GM18858 (cell line): Measurements from ENCODE around the gene PCBP4.

Experiments used
- ATAC-seq: cut with Tn5 transposase; IDR thresholded peaks from one replicate; pipeline ENCODE4 v1.9.1; 2021; ENCODE audit not compliant: unreplicated experiment

The PCBP4 gene

DNA sequence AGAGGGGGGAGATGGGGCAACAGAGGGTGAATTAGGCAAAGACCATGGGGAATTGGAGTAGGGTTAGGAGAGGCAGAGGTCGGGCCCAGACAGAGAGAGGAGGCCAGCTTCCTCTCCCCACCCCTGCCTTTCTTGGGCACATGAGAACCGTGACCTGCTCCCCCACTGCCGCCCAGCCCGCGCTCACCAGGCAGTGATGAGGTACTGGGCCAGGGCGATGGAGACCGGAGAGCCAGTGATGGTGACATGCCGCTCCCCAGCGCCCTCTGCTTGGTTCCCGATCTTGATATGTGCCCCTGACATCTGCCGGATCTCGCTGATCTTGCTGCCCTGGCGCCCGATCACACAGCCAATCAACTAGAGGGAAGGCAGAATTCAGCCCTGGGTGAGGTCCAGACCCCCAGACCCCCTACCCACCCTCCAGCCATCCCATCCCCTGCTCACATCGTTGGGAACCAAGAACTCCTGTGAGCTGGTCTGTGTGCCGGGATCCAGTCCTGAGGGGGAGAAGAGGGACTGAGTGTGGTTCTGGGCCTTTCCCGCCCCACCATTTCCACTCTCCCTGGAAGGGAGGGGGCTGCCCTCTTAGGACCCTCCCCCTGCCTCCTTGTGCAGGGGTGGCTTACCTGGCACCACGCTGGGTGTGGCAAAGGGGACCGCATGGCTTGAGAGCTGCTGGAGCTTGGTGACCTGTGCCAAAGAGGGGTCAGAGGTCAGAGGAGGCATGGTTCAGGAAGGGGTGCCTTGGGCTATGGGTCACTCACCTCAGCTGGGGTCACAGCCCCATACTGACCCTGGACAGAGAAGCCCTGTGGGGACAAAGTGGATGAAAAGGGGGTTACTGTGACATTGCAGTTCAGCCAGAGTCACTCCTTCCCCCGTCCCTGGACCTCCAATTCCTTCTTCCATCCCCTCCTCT lies 8.4 kb downstream of the PCBP4 start:
- ATAC-seq = no peak

DNA sequence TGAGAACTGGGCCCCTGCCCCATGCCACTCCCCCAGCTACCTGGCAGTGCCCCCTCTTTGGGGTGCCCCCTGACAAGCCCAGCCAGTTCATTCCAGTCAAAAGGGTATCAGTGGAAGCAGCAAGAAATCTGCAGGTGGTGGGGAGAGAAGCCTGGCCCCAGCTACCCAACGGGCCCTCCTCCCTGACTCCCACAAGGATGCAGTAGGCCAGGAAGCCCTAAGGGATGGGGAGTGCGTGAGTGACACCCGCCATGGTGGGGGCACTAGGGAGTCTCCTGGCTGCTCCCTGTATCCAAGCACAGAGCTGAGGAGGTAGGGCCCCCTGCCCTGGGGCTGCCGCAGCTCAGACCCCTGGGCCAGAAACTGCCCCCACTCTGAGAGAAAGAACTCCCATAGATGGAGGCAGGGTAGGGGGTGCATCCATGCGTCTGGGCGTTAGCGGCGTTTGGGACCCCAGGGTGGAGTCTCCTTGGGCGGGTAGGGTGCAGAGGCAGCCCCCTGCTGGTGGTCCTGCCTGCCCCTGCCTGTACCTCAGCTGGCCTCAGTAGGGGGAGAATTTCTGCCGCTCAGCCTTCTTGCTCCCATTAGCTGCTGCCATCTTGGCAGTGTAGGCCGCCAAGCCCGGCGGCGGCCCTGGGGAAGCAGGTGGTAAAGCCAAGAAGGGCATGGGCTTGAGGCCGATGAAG lies 9.6 kb downstream of the PCBP4 start:
- ATAC-seq = no peak

DNA sequence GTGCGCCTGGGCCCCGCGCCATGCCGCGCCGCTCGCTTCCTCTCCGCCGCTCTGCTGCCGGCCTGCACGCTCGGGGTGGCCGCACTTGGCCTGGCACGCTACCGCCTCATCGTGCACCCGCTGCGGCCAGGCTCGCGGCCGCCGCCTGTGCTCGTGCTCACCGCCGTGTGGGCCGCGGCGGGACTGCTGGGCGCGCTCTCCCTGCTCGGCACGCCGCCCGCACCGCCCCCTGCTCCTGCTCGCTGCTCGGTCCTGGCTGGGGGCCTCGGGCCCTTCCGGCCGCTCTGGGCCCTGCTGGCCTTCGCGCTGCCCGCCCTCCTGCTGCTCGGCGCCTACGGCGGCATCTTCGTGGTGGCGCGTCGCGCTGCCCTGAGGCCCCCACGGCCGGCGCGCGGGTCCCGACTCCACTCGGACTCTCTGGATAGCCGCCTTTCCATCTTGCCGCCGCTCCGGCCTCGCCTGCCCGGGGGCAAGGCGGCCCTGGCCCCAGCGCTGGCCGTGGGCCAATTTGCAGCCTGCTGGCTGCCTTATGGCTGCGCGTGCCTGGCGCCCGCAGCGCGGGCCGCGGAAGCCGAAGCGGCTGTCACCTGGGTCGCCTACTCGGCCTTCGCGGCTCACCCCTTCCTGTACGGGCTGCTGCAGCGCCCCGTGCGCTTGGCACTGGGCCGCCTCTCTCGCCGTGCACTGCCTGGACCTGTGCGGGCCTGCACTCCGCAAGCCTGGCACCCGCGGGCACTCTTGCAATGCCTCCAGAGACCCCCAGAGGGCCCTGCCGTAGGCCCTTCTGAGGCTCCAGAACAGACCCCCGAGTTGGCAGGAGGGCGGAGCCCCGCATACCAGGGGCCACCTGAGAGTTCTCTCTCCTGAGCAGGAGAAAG lies 11.1 kb downstream of the PCBP4 start:
- ATAC-seq = no peak

DNA sequence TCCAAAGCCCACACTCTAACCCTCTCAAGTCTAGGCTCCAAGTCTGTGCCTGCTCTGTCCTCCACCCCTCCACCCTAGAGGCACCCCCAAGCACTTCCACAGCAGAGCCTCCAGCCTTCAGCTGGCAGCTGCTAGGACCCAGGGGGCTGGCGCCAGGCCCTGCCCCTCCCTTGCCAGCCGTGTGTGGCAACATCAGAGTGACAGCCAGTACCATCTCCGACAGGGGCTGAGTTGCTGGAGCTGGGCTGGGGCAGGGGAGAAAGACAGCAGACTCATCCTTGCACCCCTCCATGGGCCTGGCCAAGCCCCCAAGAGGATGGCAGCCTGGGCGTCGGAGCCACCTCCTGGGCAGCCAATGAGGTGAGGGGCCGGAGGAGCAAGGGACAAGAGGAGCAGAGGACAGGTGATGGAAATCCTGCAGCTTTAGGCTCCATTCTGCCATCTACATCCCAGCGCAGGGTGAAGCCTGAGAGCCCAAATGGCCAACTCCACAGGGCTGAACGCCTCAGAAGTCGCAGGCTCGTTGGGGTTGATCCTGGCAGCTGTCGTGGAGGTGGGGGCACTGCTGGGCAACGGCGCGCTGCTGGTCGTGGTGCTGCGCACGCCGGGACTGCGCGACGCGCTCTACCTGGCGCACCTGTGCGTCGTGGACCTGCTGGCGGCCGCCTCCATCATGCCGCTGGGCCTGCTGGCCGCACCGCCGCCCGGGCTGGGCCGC lies 11.9 kb downstream of the PCBP4 start, which contains the start of gene GPR62:
Gene GPR62 (plus strand): TSS at position 207 of the 718 bp plus-strand sequence. CDS start 272 bp downstream, at position 479.
- ATAC-seq = no peak

DNA sequence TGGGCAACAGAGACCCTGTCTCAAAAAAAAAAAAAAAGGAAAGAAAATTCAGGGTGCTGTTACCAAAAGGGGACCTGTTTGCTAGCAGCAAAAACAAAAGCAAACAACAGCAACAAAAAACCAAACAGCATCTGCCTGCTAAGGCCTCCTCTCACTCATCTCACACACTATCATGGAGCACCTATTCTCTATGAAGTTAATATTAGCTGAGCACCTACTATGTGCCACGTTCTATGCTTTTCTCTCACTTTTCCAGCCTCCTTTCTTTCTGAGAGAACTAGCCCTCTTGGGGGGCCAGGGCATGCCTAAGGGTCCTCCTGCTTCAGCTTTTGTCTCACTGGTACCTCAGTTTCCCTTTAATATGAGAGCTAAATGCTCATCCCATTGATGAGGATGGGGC lies 12.5 kb downstream of the PCBP4 start:
- ATAC-seq = no peak

DNA sequence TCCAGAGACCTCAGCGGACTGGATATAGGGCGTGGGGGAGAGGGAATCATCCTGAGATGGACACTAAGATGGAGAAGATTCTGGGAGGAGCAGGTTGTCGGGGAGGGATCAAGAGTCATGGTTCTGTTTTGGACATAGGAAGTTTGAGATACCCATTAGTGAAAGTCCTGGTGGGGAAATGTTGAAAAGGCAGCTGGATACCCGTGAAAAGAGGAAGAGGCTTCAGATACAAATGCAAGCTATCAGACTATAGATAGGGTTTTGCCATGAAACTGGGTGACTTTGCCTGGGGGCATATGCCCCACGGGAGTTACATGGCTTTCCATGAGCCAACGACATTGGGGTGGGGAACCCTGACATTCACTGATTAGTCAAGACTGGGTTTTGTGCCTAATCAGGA lies 13.1 kb downstream of the PCBP4 start:
- no peak for ATAC-seq

DNA sequence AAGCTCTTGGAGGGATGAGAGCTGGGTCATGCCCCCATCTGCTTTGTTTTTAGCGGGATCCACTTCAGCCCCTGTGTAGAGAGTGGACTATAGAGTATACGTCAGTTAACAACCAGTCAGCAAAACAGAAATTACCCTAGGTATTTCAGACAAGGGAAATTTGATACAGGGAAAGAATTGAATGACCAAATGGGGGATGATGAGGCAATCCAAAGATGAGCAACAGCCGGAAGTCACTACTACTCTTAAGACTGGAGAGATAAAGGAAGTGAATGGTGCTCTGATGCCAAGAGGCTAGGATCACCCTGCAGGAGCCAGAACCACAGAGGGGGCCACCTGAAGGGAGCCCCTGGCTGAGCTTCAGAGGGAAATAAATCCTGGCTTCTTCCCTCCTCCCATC lies 13.8 kb downstream of the PCBP4 start:
- ATAC-seq = no peak

DNA sequence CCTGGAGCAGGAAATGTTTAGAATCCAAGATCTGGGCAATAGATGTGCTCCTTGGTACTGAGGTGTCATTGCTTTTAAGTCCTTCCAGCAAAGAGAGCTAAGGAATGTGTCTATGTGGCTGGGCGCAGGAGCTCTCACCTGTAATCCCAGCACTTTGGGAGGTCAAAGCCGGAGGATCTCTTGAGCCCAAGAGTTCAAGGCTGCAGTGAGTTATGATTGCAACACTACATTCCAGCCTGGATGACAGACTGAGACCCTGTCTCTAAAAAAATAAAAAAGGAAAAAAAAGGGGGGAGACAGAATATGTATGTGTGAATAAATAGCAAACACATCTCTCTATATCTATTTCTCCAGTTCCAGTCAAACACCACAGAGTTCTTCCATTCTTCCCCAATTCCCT lies 16.4 kb downstream of the PCBP4 start:
- ATAC-seq = no peak

DNA sequence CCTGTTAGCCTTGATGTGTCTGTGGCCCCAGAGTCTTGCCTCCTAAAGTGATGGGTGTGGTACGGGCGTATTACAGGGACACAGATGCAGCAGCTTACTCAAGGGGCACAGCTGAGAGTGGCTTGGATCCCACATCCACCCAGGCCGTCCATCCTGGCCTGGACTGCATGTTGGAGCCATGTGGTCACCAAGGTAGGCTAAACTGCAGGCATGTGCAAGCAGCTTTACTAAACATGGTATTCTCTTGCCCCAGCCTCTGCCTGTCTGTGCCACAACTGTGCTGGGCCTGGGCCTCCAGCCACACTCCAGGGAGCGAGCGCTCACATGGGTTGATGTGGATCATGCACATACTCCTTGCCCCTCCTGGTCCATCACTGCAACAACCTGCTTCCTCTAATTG lies 18.1 kb downstream of the PCBP4 start:
- no peak for ATAC-seq

DNA sequence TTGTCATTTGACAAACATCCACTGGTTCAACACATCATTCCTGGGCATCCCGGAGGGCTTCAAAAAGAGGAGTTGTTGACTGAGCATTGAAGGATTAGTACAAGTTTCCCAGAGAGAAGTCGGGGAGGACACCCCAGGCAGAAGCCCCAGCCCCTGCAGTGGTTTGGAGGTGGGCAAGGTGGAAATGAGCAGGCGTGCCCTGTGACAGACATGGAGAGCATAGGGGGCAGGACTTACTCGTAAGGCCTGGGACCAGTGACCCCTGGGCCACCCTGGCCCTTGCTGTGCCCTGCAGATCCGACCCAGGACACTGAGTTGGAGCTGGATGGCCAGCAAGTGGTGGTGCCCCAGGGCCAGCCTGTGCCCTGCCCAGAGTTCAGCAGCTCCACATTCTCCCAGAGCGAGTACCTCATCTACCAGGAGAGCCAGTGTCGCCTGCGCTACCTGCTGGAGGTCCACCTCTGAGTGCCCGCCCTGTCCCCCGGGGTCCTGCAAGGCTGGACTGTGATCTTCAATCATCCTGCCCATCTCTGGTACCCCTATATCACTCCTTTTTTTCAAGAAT lies 19.2 kb downstream of the PCBP4 start:
- no peak for ATAC-seq

DNA sequence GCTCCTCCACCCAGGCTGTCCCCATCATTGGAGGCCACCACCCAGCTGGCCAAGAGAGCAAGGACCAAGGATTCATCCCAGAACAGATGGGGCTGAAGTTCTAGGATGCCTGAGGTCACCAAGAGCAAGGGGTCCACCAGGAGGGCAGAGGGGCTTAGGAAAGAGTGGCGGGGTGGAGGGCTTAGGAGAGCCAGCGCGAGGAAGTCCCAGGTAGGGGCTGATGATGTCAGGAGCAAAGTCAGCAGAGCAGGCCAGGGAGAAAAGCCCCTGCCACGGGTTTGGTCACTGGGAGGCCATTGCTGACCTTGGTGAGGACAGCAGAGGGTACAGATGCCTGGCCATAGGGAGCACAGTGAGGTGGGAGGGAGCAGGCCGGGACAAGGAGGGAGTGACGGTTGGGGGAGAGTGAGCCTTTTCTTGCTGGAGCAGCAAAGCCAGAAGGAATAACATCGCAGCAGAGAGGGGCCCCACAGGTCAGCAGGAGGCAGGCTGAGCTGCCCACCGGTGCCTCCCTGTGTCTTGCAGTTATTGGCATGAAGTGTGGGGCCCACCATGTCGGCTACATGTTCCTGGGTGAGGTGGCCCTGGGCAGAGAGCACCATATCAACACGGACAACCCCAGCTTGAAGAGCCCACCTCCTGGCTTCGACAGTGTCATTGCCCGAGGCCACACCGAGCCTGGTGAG lies 19.9 kb downstream of the PCBP4 start:
- no peak for ATAC-seq

DNA sequence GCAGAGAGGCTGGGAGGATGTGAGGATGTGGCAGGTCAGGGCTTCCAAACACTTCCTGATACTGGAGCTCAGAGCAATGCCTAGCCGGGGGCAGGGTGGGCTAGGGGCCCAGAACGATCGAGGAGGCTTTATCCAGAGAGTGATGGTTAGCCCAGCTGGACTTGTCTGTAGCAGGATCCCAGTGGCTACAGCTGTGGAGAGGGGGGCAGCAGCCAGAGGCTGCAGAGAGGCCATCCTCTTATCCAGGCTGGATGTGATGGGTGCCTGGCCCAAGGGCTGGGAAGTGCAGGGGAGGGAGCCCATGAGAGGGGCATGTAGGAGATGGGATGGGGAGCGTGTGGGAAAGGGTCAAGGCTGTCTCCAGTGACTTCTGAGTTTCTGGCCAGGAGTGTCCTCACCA lies 20.5 kb downstream of the PCBP4 start:
- ATAC-seq = no peak

DNA sequence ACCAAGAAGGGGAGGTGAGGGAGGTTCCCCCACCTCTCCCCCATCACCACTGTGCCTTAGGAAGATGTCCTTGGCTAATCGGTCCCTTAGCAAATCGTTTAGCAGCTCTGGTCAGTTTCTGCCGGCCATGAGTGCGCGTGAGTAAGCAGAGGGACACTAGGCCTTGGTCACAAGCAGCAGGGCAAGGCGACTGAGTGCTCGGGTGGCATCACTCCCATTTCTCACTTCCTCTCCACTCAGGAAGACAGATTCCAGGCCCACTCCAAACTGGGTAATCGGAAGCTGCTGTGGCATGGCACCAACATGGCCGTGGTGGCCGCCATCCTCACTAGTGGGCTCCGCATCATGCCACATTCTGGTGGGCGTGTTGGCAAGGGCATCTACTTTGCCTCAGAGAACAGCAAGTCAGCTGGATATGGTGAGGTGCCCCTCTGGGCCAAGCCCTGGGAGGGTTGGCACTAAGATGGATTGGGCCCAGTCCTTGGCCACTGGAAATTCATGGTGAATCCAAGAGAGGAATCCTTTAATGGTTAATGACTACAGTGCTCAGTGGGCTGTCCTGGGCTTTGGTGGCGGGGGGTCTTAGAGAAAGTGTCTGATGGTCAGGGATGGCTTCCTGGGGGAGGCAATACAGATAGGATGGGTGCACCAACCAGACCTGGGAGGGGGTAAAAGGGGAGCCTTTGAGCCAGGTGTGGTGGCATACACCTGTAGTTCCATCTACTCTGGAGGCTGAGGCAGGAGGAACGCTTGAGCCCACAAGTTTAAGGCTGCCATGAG lies 21.1 kb downstream of the PCBP4 start:
- ATAC-seq = no peak

DNA sequence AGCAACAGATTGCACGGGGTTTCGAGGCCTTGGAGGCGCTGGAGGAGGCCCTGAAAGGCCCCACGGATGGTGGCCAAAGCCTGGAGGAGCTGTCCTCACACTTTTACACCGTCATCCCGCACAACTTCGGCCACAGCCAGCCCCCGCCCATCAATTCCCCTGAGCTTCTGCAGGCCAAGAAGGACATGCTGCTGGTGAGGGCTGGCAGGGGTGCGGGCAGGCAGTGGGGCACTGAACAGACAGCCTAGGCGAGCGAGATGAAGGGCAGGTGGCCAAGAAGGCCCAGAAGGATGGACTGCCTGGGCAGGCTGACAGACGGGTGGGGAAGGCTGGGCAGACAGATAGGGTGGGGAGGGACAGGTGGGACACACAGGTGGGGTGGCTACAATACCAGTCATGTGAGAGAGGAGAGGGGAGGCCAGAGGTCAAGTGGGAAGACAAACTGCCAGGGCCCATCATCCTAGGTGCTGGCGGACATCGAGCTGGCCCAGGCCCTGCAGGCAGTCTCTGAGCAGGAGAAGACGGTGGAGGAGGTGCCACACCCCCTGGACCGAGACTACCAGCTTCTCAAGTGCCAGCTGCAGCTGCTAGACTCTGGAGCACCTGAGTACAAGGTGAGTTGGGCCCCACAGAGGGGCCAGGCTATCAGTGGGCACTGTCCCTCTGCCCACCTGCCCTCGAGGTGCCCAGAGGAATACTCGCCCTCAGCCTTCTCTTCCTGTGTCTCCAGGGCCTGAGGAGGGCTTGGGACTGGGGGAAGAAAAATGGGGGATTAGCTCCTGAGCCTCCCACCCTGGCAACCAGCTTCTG lies 22.0 kb downstream of the PCBP4 start:
- no peak for ATAC-seq

DNA sequence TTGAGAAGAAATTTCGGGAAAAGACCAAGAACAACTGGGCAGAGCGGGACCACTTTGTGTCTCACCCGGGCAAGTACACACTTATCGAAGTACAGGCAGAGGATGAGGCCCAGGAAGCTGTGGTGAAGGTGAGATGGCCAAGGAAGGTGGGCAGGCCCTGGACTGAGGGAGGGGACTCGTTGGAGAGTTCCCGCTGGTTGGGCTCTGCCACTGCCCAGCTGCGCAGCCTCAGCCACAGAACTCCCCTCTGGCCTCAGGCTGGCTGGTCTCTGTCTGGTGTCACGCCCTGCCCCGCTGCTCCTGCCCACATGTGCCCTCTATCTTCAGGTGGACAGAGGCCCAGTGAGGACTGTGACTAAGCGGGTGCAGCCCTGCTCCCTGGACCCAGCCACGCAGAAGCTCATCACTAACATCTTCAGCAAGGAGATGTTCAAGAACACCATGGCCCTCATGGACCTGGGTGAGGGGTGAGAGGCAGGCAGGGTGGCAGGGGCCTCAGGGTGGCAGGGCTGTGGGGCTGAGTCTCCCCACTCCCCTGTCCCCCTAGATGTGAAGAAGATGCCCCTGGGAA lies 22.7 kb downstream of the PCBP4 start:
- ATAC-seq = no peak

DNA sequence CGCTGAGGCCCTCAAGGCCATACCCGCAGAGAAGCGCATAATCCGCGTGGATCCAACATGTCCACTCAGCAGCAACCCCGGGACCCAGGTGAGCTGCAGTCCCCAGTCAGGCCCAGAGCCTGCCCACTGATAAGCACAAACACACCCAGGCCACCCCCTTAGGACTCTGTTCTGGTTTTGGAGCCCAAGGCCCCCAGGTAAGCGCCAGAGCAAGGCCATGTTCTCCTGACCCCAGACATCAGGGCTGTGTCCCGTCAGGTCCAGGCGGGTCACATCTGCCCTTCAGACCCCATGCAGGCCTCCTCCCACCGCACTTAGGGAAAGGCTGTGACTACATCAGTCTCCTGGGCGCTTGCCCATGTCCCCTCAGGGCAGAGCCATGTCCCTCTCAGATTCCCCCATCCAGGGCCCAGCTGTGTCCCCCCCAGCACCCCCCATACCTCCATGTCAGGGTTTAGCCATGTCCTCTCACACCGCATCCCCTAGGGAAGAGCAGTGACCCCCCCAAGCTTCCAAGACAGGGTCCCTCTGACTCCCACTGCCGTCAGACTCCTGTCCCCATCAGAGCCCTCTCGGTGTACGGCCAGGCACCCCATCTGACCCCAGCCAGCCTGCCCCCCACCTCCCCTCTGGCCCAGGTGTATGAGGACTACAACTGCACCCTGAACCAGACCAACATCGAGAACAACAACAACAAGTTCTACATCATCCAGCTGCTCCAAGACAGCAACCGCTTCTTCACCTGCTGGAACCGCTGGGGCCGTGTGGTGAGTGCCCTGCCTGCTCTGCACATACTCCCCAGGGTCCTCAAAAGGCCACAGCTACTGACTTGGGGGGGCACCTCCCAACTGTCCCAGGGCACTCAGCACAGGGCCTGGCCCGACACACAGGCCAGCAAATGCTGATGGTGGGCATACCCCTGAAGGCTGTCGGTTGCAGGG lies 23.5 kb downstream of the PCBP4 start:
- no peak for ATAC-seq
